Retinal pigment epithelial cell (primary cell): ENCODE measurements around the gene BRIX1.
"Not testable (repeated sequence)": the region's sequence is repeated elsewhere in the genome, so short reads cannot be mapped to it uniquely, and the experiment has no call there.

Experiments used
- DNase-seq: peaks from one replicate; pipeline ENCODE4 v3.0.0-alpha.2; 2010; ENCODE audit warnings: low read depth
- H3K4me3 ChIP-seq: 2 replicates; pipeline ENCODE4 v1.5.1; 2011; ENCODE audit warnings: mild to moderate bottlenecking, low read length, control low read depth, moderate library complexity
- TF ChIP-seq, protein P1 (sequence below): conservative IDR thresholded peaks from 2 replicates; pipeline ENCODE4 v1.5.1; 2011; ENCODE audit warnings: low read depth, low read length, control low read depth, inconsistent platforms

BRIX1 gene

DNA sequence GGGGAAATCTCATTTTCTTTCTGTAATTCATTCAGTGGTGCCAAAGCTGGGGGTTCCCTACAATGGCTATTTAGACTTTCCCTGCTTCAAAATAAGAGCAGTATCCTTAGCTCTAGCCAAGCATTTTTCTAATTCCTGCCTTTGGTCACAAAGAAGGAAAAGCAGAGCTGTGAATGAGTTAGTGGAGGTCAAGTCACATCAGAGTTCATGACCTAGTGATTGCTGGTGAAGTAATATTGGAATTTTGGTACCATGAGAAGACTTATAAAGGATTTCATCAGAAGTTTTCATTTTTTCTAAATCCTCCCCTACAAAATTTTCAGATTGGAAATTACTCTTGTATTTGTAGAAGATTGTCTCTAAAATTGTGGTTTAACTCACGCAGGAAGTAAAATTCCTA is 41.8 kb downstream of the BRIX1 start:
- no peak overlapping the region for H3K4me3 ChIP-seq
- no peak for DNase-seq
- TF ChIP-seq, protein P1, sequence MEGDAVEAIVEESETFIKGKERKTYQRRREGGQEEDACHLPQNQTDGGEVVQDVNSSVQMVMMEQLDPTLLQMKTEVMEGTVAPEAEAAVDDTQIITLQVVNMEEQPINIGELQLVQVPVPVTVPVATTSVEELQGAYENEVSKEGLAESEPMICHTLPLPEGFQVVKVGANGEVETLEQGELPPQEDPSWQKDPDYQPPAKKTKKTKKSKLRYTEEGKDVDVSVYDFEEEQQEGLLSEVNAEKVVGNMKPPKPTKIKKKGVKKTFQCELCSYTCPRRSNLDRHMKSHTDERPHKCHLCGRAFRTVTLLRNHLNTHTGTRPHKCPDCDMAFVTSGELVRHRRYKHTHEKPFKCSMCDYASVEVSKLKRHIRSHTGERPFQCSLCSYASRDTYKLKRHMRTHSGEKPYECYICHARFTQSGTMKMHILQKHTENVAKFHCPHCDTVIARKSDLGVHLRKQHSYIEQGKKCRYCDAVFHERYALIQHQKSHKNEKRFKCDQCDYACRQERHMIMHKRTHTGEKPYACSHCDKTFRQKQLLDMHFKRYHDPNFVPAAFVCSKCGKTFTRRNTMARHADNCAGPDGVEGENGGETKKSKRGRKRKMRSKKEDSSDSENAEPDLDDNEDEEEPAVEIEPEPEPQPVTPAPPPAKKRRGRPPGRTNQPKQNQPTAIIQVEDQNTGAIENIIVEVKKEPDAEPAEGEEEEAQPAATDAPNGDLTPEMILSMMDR = no peak

DNA sequence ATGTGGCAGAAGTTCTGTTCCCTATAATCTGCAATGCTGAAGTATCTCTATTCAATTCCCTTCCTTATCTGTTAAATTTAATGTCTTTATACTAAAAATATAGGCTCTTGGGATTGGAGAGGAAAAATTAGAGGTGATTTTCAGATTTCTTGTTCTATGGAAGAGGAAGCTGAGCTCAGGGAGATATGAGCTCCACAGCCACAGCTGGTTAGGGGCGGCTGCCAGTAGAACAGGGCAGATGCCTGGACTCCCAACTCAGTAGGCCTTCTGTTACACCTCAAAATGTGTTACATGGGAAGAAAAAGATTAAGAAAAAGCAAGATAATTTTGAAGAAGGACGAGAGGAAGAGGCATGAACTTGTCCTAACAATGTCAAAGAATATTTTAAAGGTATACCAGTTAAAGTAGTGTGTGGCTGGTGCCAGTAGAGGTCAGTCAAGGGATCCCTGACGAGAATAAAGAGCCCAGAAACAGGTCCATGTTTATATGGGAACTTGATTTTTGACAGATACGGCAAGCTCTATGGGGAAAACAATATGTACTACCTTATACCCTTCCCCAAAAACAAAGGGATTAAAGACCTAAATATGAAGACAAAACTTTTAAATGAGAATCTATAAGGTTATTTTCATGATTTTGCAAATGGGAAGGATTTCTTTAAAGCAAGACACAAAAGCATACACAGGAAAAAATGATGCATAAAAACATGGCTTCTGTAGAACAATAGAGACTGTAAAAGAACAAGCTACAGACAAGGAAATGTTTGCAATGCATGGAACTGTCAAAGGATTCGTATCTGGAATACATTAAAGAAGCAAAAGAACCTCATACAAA is 42.6 kb downstream of the BRIX1 start:
- DNase-seq = peak; percentile 6
- TF ChIP-seq, protein P1 = peak; percentile 75
- H3K4me3 ChIP-seq = no peak overlapping the region

DNA sequence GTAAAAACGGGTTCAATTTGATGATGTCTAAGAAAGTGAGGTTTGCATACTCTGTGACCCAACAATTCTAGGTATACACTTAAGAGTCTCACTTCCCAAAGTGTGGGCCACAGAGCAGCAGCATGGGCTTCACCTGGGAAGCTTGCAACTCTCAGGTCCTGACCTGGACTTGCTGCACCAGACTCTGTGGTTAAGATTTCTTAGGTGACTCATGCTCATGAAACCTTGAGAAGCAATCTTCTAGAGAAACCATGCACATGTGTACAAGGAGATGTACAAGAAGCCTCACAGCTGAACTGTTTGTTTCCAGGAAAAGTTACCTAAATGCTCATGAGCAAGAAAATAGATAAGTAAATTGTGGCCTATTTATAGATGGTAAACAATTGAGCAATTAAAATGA is 43.8 kb downstream of the BRIX1 start:
- no peak overlapping the region for H3K4me3 ChIP-seq
- DNase-seq = peak; percentile 10
- TF ChIP-seq, protein P1 = no peak

DNA sequence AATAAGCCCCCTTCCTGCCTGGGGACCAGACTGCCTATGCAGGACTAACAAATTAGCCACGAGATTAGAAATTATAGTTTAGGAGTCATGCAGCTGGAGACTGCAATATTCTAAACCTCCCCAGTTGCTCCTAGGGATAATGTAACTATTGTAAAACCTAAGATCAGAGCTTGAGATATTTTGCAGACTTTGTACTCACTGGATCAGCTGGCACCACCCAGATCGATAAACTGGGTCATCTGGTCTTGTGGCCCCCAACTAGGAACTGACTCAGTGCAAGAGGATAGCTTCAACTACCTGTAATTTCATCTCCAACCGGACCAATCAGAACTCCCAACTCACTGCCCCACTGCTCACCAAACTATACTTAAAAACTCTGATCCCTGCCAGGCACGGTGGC is 52.0 kb downstream of the BRIX1 start:
- TF ChIP-seq, protein P1 = no peak
- H3K4me3 ChIP-seq = no peak overlapping the region
- no peak for DNase-seq

DNA sequence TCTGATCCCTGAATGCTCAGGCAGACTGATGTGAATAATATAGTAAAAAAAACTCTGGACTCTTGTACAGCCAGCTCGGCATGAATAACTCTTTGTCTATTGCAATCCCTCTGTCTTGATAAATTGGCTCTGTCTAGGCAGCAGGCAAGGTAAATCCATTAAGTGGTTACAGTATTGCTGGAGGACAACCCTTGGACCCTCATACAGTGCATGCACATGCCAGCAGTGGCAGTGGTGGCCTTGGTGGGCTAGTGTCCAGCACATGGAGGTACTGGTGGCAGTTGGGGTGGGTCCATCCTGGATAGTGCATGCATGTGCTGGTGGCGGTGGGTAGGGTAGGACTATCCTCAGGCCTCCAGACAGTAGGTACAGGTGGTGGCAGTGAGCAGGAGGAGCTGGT is 52.7 kb downstream of the BRIX1 start:
- TF ChIP-seq, protein P1 = no peak
- H3K4me3 ChIP-seq = no peak overlapping the region
- DNase-seq = no peak

DNA sequence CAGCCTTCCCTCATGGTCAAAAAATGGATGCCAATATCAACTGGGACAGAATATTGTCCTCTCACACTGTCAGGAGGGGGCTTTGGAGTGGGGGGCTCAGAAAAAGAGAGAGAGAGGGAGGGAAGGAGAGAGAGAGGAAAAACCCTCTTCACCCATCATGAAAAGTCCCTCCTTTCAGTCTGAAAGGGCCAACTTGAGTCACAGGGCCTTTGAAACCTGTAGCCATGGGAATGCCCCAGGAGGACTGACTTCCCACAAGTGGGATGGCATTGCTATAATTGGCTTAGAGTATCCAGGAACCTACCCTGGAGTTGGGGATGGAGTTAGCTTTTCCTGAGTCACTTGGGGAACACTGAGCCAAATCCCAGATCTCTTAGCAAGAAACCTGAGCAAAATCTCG is 55.0 kb downstream of the BRIX1 start:
- TF ChIP-seq, protein P1 = no peak
- no peak overlapping the region for H3K4me3 ChIP-seq
- DNase-seq = no peak

DNA sequence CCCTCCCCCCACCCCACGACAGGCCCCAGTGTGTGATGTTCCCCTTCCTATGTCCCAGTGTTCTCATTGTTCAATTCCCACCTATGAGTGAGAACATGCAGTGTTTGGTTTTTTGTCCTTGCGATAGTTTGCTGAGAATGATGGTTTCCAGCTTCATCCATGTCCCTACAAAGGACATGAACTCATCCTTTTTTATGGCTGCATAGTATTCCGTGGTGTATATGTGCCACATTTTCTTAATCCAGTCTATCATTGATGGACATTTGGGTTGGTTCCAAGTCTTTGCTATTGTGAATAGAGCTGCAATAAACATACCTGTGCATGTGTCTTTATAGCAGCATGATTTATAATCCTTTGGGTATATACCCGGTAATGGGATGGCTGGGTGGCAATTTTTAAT is 56.1 kb downstream of the BRIX1 start:
- DNase-seq, H3K4me3 ChIP-seq: not testable (repeated sequence)
